ENCODE results near the gene NUBP1.
"Not testable (repeated sequence)": the region's sequence is repeated elsewhere in the genome, so short reads cannot be mapped to it uniquely, and the experiment has no call there.

Gene NUBP1

DNA sequence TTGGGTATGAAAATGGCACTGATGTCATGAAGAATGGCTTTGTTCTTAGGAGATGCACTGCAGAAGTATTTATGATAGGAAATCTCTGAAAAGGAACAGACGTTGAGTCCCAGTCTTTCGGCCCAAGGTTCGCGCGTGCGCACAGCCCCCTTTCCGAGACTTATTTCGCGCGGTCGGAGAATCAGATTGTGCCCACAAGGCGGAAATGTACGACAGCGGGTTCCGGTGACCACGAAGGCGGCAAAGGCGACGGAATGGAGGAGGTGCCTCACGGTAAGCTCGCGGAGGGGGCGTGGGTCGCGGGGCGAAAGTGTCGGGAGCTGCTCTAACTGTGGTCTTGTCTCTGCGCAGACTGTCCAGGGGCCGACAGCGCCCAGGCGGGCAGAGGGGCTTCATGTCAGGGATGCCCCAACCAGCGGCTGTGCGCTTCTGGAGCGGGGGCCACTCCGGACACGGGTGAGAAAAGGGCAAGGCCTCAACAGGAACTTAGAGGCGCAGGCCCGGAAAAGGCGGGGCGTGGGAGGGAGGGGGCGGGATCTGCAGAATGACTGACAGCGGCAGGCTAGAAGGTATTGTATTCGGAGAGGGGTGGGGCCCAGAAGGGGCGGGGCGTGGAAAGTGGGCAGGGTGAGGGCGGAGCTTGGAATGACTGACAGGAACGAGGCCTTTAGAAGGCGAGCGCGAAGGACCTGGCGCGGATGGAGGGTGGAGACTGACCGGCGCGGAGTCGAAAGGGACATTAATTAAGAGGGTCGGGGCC, at the start of gene NUBP1:
Gene NUBP1 (plus strand): TSS at position 233 of the 760 bp plus-strand sequence. CDS start 22 bp downstream, at position 255.
- peak; percentile 99 for DNase-seq (ENCODE audit: low spot score)

DNA sequence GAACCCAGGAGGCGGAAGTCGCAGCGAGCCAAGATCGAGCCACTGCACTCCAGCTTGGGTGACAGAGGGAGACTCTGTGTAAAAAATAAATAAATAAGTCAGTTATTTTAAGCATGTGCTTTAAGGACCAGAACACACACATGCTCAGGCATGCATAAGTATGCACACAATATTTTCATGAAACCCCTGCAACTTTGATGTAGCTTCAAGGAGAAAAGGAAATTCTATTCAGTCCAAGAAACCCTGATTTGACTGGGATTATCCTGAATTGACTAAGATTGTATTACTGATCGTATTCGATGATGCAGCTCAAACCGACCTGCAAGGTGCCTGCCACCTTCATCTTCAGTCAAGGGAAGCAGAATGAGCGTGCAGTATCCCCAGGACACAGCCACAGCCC, 49.8 kb upstream of the NUBP1 start:
- no peak for DNase-seq (ENCODE audit: low spot score)

DNA sequence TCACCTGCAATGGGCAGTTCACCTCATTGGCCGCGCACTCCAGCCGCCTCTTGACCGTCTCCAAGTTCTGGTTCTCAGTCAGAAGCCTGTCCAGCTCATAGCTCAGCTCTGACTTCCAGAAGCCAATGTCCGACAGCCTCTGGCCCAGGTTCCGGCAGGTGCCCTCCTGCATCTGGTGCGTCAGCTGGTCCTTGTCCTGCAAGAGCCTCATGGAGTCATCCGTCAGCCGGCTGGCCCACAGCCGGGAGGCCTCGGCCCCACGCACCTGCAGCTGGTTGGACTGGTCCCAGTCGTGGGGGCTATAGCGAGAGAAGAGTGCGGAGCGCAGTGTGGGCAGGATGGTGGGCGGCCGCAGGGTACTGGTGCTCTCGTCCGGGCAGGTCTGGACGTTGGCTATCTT, 49.3 kb upstream of the NUBP1 start:
- DNase-seq (ENCODE audit: low spot score), result no peak

DNA sequence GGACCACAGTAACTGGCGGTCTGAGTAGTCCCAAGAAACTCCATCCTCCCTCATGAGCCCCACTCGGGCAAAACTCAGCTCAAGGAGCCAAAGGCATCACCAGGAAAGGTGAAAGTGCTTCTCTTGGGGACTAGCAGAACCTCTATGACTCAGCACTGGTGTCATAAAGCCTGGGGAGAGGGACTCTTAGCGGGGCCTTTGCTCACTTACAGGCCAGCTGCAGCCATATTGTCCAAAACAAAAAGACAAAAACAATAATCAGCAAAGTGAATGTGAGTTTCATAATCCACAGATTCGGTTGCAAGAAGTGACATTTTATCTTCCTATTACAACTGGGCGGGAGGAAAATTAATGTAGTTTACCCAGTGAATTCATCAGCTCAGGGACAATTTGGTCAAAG, 48.8 kb upstream of the NUBP1 start, which contains the start of gene TEKT5:
Gene TEKT5 (minus strand): TSS at position 101 of the 400 bp plus-strand sequence. CDS start 57 bp downstream, at position 44.
- DNase-seq (ENCODE audit: low spot score), result no peak

DNA sequence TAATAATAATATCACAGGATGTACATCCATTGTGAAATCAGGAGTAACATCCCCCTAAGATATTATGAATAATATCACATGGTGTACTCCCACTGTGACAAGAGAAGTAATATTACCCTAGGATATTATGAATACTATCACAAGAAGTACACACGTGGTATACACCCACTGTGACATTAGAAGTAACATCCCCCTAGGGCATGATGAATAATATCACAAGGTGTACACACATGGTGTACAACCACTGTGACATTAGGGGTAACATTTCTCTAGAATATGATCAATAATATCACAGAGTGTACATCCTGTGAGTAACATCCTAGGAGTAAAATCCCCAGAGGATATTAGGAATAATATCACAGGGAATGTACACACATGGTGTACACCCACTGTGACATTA, 43.9 kb upstream of the NUBP1 start:
- DNase-seq (ENCODE audit: low spot score), result no peak

DNA sequence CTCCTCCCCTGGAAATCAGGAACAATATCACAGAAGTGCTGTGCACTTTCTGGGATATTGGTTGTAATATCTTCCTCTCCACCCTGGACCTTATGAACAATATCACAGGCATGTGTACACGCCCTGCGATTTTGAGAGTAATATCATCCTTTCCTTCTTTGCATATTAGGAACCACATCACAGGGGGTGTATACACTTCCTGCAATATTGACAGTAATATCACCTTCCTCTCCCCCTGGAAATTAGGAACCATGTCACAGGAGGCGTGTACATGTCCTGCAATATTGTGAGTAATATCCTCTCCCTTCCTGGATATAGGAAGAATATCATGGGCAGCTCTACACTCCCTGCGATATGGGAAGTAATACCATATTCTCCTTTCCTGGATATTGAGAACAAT, 34.7 kb upstream of the NUBP1 start:
- DNase-seq (ENCODE audit: low spot score), result no peak

DNA sequence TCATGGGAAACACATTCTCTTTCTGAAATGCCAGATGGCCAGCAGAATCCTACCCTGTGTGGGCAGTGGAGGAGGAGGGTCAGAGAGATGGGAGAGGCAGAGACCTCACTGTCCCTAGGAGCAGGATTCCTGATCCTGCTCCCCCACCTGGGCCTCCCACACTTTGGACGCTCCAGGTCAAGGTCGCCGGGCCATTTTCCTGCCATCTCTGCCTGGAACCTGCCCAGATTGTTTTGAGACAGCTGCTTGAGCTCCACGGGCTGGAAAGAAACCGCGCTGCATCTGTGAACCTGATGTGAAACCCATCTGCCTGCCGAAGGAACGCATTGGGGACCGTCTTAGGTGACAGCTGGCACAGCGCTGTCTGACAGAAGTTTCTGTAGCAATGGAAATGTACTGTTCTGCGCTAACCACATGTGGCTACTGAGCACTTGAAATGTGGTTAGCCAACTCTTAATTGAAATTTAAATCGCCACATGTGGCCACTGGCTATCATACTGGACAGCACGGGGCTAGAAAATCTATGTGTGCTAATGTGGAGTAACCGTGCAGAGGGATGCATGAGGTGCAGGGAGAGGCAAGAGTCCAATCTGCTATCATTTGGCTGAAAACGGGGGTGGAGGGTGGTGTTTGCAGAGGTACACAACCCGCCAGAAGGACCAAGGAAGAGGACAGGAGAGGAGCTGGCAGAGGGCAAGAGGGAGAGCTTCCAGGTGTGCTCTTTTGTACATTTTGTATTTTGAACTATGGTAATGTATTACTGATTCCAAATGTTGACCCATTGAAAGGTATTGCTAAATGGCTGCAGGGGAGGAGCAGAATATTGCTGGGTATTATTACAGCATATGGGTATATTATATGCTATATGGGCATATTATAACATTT, 15.4 kb upstream of the NUBP1 start:
- DNase-seq (ENCODE audit: low spot score), result no peak

DNA sequence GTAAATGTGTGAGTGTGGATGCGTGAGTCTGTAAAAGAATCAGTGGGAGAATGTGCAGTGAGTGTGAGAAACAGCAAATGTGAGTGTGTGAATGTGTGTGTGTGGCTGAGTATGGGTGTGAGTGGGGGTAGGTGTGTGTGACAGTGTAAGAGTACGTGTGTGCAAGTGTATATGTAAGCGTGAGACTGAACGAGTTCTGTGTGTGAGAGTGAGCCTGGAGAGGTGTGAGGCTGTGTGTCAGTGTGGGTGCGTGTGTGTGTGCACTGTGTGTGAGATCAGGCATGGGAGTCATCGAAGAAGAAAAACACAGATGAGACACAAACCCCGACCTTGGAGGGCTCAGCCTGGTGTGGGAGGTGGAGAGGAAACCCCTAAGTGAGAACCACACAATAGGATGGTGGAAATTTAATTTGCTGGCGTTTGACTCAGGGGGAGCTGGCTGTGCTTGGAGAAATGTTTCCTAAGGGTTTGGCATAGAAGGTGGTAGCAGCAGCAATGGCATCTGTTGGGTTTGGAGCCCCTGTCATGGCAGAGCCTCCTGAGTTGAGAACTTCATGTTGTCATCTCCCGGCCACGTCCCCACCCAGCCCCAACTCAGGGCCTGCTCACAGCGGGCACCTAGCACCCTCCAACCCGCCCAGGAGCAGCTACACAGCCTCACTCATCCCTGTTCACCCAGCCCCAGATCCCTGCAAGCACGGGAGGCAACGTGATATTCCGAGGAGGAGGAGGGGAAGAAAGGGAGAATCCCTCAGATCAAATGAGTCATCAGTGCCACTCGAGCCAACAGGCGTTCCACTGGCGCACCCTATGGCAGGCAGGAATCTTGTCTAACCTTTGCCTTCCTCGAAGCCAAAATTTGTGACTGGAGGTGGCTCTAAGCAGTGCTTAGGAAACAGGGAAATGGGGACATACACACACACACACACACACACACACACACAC, 14.3 kb upstream of the NUBP1 start:
- DNase-seq (ENCODE audit: low spot score), result peak; percentile 31

DNA sequence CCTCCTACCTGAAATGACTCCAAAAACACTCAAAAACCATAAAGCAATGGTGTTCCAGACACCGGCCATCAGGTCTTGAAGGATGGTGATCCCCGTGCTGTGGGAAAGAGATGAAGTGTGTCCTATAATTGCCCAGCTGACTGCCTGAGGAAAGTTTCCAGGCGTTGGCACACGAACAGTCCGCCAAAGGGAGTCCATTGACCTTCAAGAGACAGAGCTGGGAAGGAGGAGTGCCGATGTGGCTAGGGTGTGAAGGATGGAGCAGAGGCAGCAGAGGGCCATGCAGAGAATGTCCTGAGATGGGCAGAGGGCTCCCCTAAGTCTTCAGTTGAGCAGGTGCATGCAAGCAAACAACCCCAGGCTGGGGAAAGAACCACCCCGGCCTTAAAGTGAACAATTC, 11.9 kb upstream of the NUBP1 start:
- no peak for DNase-seq (ENCODE audit: low spot score)

DNA sequence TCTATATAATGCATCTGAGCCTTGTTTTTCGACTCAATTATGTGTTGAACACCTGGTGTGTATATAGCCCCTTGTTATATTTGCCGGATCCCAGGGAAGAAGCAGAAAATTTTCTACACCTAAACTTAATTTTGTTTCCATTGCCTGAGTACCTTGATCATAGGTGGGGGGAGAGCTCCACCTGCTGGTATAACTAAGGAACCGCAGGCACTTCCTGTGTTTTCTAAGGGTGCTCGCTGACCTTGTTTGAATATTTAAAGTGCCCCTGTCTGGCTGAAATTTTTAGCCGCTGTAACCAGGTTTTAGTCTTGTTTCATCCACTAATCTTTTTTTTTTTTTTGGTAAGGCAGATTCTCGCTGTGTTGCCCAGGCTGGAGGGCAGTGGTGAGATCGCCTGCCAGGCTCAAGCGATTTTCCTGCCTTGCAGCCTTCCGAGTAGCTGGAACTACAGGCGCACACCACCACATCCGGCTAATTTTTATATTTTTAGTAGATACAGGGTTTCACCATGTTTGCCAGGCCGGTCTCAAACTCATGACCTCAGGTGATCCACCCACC, 6.5 kb upstream of the NUBP1 start:
- DNase-seq (ENCODE audit: low spot score), result peak; percentile 82

DNA sequence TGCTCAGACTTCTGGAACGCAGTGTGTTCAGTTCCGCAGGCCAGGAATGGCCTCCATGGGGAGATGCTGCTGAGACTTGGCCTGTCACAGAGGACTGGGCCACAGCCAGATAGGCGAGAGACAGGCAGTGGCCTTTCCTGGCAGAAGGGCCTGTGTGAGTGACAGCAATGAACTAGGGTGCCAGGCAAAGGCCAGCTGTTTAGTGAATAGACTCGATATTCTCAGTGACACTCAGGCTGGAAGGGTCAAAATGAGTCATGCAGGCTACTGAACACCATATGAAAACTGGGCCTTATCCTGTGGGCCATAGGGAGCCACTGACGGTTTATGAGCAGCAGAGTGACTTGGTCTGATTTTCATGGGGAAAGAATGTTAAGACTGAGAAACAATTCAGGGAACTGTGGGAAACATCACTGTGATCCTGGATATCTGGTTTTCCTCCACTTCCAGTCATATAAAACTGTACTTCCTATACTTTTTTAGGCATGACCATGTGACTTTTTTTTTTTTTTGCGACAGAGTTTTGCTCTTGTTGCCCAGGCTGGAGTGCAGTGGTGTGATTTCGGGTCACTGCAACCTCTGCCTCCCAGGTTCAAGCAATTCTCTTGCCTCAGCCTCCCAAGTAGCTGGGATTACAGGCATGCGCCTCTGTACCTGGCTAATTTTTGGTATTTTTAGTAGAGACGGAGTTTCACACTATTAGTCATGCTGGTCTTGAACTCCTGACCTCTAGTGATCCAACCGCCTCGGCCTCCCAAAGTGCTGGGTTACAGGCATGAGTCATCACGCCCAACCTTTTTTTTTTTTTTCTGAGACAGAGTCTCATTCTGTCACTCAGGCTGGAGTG, 5.2 kb upstream of the NUBP1 start:
- peak; percentile 83 for DNase-seq (ENCODE audit: low spot score)

DNA sequence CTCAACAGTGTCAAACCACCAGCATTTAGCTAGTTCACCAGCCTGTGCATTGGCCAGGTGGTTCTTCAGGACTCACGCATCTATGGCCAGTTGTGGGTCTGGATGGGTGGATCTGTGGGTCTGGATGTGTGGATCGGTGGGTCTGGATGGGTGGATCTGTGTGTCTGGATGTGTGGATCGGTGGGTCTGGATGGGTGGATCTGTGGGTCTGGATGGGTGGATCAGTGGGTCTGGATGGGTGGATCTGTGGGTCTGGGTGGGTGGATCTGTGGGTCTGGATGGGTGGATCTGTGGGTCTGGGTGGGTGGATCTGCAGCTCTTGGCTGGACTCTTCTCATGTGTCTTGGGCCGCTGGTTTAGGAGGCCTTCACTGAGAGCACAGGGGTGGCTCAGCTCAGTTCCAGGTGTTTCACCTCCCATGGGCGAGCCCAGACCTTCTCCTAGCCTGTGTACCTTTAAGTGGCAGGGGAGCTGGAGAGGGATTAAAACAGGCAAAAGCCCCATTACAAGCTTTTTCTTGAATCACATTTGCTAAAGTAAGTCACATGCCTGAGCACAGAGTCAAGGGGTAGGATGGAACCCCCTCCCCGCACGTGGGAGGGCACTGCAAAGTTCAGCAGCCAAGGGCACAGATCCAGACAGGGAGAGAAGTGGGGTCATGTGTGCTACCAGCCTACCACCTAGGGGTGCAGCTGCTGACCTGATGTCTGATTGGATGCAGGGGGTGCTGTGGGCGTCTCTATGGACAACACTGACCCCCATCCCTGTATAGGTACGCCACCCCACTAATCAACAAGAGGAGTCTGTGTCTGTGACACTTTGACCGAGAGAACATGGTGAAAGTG, 3.4 kb upstream of the NUBP1 start:
- DNase-seq (ENCODE audit: low spot score), result no peak

DNA sequence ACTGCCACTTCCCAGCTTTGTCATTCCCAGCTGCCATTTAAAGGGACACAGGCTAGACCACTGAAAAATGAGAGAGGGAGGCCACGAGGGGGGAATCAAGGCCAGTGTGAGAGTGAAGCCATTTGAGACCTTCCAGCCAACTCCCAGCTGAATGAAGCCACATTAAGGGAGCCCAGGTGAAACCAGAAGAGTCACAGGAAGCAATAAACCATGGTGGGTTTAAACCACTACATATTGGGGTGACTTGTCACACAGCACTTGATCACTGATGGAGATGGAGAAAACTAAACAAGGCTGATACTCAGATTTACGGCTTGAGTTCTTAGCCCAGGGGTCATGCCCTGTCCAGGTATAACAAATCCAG, 2.8 kb upstream of the NUBP1 start:
- no peak for DNase-seq (ENCODE audit: low spot score)

DNA sequence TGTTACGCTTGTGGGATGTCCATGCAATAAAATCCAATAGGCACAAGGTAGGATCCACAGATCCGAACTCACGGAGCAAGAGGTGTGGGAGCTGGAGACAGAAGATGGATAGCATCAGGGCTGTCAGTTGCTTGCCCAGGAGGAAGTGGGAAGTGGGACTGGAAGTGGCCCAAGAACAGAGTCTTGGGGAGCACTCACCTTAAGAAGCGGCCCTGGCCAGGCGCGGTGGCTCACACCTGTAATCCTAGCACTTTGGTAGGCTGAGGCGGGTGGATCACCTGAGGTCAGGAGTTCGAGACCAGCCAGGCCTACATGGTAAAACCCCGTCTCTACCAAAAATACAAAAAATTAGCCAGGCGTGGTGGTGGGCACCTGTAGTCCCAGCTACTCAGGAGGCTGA, 2.4 kb upstream of the NUBP1 start:
- DNase-seq (ENCODE audit: low spot score), result not testable (repeated sequence)

DNA sequence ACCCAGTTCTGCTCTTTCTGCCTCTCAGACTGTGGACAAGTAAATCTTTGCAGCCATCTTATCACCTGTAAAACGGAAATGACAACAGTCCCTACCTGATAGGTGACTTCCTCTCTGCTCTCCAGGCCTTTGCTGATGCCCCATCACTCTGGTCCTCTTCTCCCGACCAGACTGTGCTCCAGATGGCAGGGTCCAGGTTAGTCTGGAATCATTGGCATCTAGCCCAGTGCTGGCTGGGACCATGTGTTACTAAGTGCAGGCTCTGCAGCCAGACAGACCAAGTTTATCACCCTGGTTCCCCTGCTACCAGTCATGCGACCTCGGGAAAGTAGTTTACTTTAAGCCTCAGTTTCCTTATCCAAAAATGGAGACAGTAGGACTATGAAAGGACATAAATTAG, 1.8 kb upstream of the NUBP1 start:
- peak; percentile 96 for DNase-seq (ENCODE audit: low spot score)

DNA sequence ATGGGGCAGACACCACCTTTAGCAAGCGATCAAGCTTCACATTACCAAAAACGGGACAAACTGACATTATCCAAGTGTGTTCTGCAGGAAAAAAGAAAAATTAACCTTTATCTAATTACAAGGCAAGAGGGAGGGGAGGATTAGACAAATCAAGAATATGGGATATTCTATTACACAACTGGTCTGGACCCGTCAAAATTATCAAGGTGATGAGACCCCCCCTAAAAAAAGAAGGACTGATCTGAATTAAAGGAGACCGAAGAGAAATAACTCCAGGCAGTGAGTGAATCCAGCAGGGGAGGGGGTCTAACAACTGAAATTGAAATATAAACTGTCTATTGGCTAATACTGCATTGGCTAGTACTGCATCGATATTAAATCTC, 424 bp upstream of the NUBP1 start:
- no peak for DNase-seq (ENCODE audit: low spot score)

DNA sequence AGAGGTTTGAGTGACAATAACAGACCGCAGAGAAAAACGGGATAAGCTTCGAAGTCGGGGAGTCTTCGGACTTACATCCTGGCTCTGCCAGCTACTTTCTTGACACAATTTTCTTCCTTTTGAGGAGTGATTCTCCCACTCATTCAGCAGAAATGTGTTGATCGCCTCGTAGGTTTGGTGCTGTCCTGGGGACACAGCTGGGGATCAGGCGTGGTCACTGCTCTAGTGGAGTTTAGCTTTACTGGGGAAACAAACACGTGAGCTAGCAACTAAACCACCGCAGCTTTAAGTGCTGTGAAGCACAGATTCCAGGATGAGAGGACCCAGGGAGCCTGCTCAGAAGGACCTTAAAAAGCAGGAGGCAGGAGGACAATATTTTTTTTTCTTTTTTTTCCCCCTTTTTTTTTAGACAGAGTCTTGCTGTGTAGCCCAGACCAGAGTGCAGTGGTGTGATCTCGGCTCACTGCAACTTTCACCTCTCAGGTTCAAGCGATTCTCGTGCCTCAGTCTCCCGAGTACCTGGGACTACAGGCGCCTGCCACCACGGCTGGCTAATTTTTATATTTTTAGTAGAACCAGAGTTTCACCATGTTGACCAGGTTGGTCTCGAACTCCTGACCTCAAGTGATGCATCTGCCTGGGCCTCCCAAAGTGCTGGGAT, 858 bp downstream of the NUBP1 start:
- DNase-seq (ENCODE audit: low spot score), result no peak

DNA sequence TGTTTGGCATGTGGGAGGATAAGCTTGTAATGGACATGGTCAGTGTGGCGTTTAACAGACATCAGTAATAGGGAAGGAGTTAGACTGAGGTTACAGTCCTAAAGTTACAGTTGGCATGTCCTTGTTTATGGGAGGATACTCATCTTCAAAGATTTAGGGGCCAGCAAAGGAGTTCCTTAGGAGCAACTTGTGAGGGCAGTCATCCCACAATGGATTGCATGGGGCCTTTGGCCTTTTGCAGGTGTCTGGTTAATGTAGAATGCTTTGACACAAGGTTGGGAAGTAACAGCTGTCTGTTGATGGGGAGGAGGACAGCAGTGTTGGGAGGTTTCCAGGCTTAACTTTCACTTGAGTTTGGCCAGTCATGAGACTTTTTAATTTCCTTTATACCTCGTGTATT, 2.2 kb downstream of the NUBP1 start:
- DNase-seq (ENCODE audit: low spot score), result no peak

DNA sequence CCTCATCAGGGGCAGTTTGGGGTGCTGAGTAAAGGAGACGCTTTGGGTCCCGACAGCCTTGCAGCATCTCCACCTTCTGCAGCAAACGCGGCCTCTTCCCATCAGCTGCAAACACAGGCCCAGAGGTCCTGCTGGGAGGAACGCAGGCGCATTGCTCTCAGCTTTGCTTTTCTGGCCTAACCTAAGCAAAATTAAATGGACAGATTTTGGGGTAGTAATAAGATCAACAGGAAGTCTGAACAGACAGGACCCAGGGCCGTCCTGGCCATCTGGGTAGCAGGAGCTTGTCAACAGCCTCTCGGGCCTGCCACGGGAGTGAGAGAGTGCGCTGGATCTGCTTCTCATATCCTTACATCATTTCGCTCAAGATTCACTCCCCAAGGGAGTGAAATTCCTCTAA, 7.2 kb downstream of the NUBP1 start:
- peak; percentile 84 for DNase-seq (ENCODE audit: low spot score)
